Duodenal mucosa (tissue), 2 donors: ENCODE measurements around the gene TM6SF1.

Experiments
- H3K27ac ChIP-seq: one replicate; pipeline ENCODE4 v1.7.0; 2013; ENCODE audit warnings: low read depth, low read length
- H3K27me3 ChIP-seq, 2 donors: one replicate each; pipeline ENCODE4 v1.7.0; 2013; ENCODE audit warnings: low read length in 2 of 2, control low read depth in 1 of 2; ENCODE audit not compliant: insufficient read depth in 2 of 2, control insufficient read depth in 1 of 2
- H3K36me3 ChIP-seq, 2 donors: one replicate each; pipeline ENCODE4 v1.7.0; 2013; ENCODE audit warnings: low read length in 2 of 2, control low read depth in 1 of 2; ENCODE audit not compliant: insufficient read depth in 2 of 2, control insufficient read depth in 1 of 2
- H3K4me1 ChIP-seq, 2 donors: one replicate each; pipeline ENCODE4 v1.7.0; 2013; ENCODE audit warnings: low read length in 2 of 2, control low read depth in 1 of 2; ENCODE audit not compliant: insufficient read depth in 2 of 2, control insufficient read depth in 1 of 2
- H3K4me3 ChIP-seq, 2 donors: one replicate each; pipeline ENCODE4 v1.7.0; 2013; ENCODE audit warnings: low read length in 2 of 2, low read depth in 1 of 2
- H3K9ac ChIP-seq, 2 donors: one replicate each; pipeline ENCODE4 v1.7.0; 2013; ENCODE audit warnings: low read length in 2 of 2, low read depth in 1 of 2
- H3K9me3 ChIP-seq, 2 donors: one replicate each; pipeline ENCODE4 v1.7.0; 2013; ENCODE audit warnings: low read length in 2 of 2, control low read depth in 1 of 2; ENCODE audit not compliant: control insufficient read depth in 1 of 2

Gene TM6SF1

DNA sequence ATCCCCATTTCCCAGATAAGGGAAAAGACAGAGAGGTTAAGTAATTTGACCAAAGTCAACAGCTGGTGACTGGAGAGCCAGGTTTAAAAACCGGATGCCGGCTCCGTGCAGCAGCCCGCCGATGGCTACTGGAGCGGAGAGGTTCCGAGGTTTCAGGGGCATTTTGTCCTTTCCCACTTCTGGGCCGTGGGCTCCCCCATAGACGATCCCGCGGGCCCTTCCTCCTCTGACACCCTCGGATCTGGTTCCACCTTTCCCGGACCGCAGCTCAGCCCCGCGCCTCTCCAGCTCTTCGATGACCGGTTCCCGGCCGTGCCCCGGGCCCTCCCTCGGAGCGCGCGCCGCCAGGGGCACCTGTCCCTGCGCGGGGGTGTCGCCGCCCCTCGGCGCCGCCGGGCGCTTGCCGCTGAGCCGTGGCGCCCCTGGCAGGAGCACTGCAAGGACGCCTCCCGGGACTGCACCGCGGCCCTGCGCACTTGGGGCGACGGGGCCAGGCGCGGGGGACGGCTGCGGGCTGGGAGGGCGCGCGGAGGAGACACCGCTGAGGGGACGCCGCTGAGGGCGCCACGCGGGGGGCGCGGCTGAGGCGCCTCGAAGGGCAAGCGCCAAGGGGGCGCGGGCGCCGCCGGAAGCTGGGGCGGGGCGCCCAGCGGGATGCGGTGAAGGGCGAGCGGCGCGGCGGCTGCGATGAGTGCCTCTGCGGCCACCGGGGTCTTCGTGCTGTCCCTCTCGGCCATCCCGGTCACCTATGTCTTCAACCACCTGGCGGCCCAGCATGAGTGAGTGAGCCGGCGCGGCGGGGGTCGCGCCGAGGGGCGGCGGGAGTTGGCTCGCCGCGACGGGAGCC is at the start of gene TM6SF1:
TSS of gene TM6SF1 (plus strand) at position 652 of the 847 bp plus-strand sequence. CDS start at position 688, 36 bp downstream.
- H3K4me3 ChIP-seq = peak within 1 kb of the TSS; percentile 58 to 62
- H3K4me1 ChIP-seq = no peaks in the 10 kb centered on the region
- H3K27ac ChIP-seq = peak within 1 kb of the TSS; percentile 10
- no peak within 1 kb of the TSS for H3K9ac ChIP-seq
- H3K9me3 ChIP-seq = no peaks in the 10 kb centered on the region
- H3K36me3 ChIP-seq = no peaks in the 10 kb centered on the region
- peaks cover 21 to 32% of the 10 kb centered on the region in 2 donors for H3K27me3 ChIP-seq

DNA sequence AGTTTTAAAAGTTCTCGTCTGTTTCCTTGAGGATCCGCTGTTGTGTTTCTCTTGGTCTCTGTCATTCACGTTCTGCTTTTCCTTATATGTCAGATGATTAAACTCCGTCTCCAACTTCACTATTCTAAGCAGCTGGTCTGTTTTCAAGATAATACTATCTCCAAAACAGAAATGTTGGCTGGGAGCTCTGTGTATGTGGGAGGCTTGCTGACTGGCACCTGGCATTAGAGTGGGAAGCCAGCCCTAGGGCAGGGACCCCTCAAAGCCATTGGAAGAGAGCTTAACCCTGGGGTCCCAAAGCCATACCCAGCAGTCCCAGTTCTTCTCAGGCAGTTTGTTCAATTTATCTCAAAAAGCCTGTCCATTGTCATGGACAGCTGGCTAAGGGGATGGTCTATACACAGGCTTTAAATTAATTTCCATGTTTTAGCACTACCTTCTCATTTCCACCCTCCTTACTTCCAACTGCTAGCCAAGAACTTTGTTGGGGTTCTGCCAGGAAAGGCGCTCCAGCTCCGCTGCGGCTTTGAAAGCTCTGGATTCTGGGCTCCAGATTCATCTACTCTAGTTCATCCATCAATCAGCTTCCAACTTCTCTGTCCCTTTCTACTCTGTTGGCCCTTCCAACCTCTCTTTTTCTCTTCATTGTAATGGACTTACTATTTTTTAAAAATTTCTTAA is 49.6 kb upstream of the TM6SF1 start:
- no peak overlapping the region for H3K9ac ChIP-seq
- peaks cover 19 to 21% of the 10 kb centered on the region in 2 donors for H3K36me3 ChIP-seq
- no peak overlapping the region for H3K27ac ChIP-seq
- H3K9me3 ChIP-seq = no peaks in the 10 kb centered on the region
- peaks cover 20% of the 10 kb centered on the region in 2 donors for H3K4me1 ChIP-seq
- no peaks in the 10 kb centered on the region for H3K27me3 ChIP-seq
- H3K4me3 ChIP-seq = no peak overlapping the region

DNA sequence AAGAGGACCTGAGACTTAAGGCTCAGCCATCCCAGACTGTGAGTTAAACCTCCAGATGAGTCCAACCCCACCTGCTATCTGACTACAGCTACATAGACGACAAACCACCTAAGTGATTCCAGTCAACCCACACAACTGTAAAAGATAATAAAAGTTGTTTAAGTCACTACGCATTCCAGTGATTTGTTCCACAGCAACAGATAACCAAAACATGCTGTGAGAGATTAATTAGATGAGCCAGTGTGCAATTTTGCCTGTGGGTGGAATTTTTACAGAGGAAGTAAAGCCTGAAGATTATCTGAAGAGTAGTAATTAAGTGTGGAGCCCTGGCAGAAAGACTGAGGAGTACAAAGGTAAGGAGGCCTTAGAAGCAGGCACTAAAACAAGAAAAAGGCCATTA is 45.8 kb upstream of the TM6SF1 start:
- no peaks in the 10 kb centered on the region for H3K36me3 ChIP-seq
- no peak overlapping the region for H3K27ac ChIP-seq
- H3K4me1 ChIP-seq = peaks cover 48 to 49% of the 10 kb centered on the region in 2 donors
- no peaks in the 10 kb centered on the region for H3K27me3 ChIP-seq
- peak overlapping the region in 1 of 2 donors; percentile 21 for H3K4me3 ChIP-seq
- H3K9me3 ChIP-seq = no peaks in the 10 kb centered on the region
- no peak overlapping the region for H3K9ac ChIP-seq

DNA sequence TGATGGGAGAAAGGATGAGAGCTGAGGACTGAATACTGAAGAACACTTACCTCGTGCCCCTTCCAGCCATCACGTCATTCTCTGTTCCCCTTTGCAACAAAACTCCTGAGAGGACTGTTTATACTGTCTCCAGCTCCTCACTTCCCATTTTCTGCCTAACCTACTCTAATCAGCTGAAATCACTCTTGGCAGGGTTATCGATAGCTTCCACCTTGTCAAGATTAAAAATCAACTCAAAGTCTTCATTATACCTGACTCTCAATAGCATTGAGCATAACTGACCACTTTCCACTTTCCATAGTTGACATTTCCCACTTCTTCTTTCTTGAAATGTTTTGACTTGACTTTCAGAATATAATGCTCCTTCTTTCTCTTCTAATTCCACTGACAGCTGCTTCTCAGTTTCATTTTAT is 44.7 kb upstream of the TM6SF1 start:
- Histone ChIP-seq H3K9ac (no peak overlapping the region), H3K27me3 (no peaks in the 10 kb centered on the region), H3K4me3 (peak overlapping the region in 1 of 2 donors; percentile 9), H3K9me3 (no peaks in the 10 kb centered on the region), H3K27ac (no peak overlapping the region), H3K4me1 (peaks cover 50 to 53% of the 10 kb centered on the region in 2 donors), H3K36me3 (no peaks in the 10 kb centered on the region)

DNA sequence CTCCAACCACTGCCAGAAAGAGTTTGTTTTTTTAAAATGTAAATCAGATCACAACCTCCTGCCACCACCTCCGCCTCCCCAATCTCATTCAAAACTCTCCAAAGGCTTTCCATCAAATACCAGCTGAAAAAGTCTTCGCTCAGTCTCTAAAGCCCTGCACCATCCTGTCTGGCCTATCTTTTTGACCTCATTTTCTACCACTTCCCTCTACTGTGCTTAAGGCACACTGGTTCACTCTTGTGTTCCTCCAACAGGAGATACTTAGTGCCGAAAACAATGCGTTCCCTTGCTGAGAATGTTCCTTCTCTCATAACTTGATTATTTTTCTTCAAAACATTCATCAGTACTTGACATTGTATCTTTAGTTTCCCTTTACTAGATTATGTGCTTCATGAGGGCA is 43.9 kb upstream of the TM6SF1 start:
- no peak overlapping the region for H3K27ac ChIP-seq
- no peaks in the 10 kb centered on the region for H3K9me3 ChIP-seq
- H3K4me1 ChIP-seq = peaks cover 50 to 58% of the 10 kb centered on the region in 2 donors
- H3K9ac ChIP-seq = no peak overlapping the region
- H3K36me3 ChIP-seq = no peaks in the 10 kb centered on the region
- no peaks in the 10 kb centered on the region for H3K27me3 ChIP-seq
- peak overlapping the region; percentile 8 to 9 for H3K4me3 ChIP-seq

GRCh38 chr15:83064859-83065258 is 42.6 kb upstream of the TM6SF1 start:
- Histone ChIP-seq H3K9ac (peak overlapping the region; percentile 45 to 82), H3K4me1 (peaks cover 50 to 58% of the 10 kb centered on the region in 2 donors)

GRCh38 chr15:83065431-83065830 is 42.0 kb upstream of the TM6SF1 start:
- H3K4me3 ChIP-seq = peak overlapping the region; percentile 96 to 98
- H3K27ac ChIP-seq = no peak overlapping the region
- peak overlapping the region; percentile 45 to 82 for H3K9ac ChIP-seq
- peaks cover 50 to 58% of the 10 kb centered on the region in 2 donors for H3K4me1 ChIP-seq
- H3K27me3 ChIP-seq = no peaks in the 10 kb centered on the region
- no peaks in the 10 kb centered on the region for H3K36me3 ChIP-seq
- no peaks in the 10 kb centered on the region for H3K9me3 ChIP-seq

More at GRCh38 chr15:83064859-83065258, 42.6 kb upstream of the TM6SF1 start:
- Histone ChIP-seq H3K27ac (no peak overlapping the region), H3K9me3 (no peaks in the 10 kb centered on the region), H3K27me3 (no peaks in the 10 kb centered on the region), H3K36me3 (no peaks in the 10 kb centered on the region), H3K4me3 (peak overlapping the region; percentile 96 to 98)

GRCh38 chr15:83066034-83066733 is 41.3 kb upstream of the TM6SF1 start:
- Histone ChIP-seq H3K9ac (peak overlapping the region; percentile 82 to 96), H3K4me3 (peak overlapping the region; percentile 96 to 98), H3K36me3 (no peaks in the 10 kb centered on the region), H3K27ac (peak overlapping the region; percentile 79), H3K4me1 (peaks cover 46 to 55% of the 10 kb centered on the region in 2 donors), H3K9me3 (no peaks in the 10 kb centered on the region), H3K27me3 (no peaks in the 10 kb centered on the region)

- Histone ChIP-seq H3K27ac (peak within 1 kb of the TSS; percentile 79), H3K4me1 (peaks cover 38 to 47% of the 10 kb centered on the region in 2 donors), H3K9ac (peak within 1 kb of the TSS; percentile 82 to 96), H3K4me3 (peak within 1 kb of the TSS; percentile 96 to 98), H3K36me3 (no peaks in the 10 kb centered on the region), H3K9me3 (no peaks in the 10 kb centered on the region), H3K27me3 (no peaks in the 10 kb centered on the region)
These were observed 40.5 kb upstream of the TM6SF1 start, which contains the start of gene BTBD1 for GRCh38 chr15:83066734-83067637. Gene BTBD1 (minus strand): TSS chr15:83067252. CDS start chr15:83067151, 101 bp downstream.
